RWPE2 (cell line): ENCODE data around the gene PRAMEF11.
"Not testable (repeated sequence)": the region's sequence is repeated elsewhere in the genome, so short reads cannot be mapped to it uniquely, and the experiment has no call there.

ENCODE experiments used
- ATAC-seq: fragments of 200-7000 bp; cut with Tn5 transposase; 3 replicates; pipeline ENCODE4 v1.9.1; 2021; ENCODE audit warnings: low read depth
- DNase-seq: peaks from one replicate; pipeline ENCODE4 v3.0.0-alpha.2; 2020; ENCODE audit warnings: low spot score
- H3K27ac ChIP-seq: fragments of 450-650 bp; 2 replicates; pipeline ENCODE4 v1.5.1; 2017; ENCODE audit warnings: mild to moderate bottlenecking; ENCODE audit not compliant: poor library complexity, severe bottlenecking
- H3K27me3 ChIP-seq: fragments of 250-450 bp; sonication (Bioruptor Pico); 2 replicates; pipeline ENCODE4 v1.5.1; 2021; ENCODE audit warnings: mild to moderate bottlenecking, moderate library complexity; ENCODE audit not compliant: insufficient read depth, poor library complexity, severe bottlenecking
- H3K36me3 ChIP-seq: fragments of 250-450 bp; sonication (Bioruptor Pico); 2 replicates; pipeline ENCODE4 v1.5.1; 2020; ENCODE audit warnings: low read depth, mild to moderate bottlenecking, moderate library complexity
- H3K4me1 ChIP-seq: fragments of 250-450 bp; sonication (Bioruptor Pico); 2 replicates; pipeline ENCODE4 v1.5.1; 2021; ENCODE audit warnings: mild to moderate bottlenecking, moderate library complexity; ENCODE audit not compliant: insufficient read depth, poor library complexity, severe bottlenecking
- H3K4me3 ChIP-seq: fragments of 250-450 bp; sonication (Bioruptor Pico); 2 replicates; pipeline ENCODE4 v1.5.1; 2021; ENCODE audit warnings: mild to moderate bottlenecking, moderate library complexity; ENCODE audit not compliant: severe bottlenecking
- H3K9me3 ChIP-seq: fragments of 250-450 bp; sonication (Bioruptor Pico); 2 replicates; pipeline ENCODE4 v1.5.1; 2021; ENCODE audit warnings: mild to moderate bottlenecking, moderate library complexity; ENCODE audit not compliant: severe bottlenecking
- TF ChIP-seq, protein P1 (sequence below): fragments of 450-650 bp; IDR thresholded peaks from one replicate; pipeline ENCODE4 v1.5.1; 2017; ENCODE audit warnings: mild to moderate bottlenecking, moderate library complexity; ENCODE audit not compliant: poor library complexity, severe bottlenecking

Gene PRAMEF11

DNA sequence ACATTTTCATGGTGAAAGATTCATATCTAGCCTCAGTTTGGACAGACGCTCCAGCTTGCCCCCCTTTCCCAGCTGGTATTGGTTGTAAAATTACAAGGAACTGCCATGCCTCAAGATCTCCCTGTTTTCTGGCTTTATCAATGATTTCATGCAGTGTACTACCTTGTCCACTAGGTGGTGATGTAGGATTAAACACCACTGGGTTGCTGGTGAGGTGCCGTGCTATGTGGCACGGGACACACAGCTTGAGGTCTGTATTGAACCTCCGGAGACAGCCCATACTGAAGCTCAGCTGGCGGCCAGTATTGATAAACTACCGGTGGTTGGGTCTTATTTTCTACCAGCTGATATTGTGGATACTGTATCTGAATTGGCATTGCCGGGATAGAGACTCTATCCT lies 47.4 kb downstream of the PRAMEF11 start:
- not testable (repeated sequence) for H3K9me3 ChIP-seq, H3K4me3 ChIP-seq, H3K36me3 ChIP-seq, DNase-seq, H3K4me1 ChIP-seq, H3K27me3 ChIP-seq, ATAC-seq, H3K27ac ChIP-seq
- TF ChIP-seq, protein P1, sequence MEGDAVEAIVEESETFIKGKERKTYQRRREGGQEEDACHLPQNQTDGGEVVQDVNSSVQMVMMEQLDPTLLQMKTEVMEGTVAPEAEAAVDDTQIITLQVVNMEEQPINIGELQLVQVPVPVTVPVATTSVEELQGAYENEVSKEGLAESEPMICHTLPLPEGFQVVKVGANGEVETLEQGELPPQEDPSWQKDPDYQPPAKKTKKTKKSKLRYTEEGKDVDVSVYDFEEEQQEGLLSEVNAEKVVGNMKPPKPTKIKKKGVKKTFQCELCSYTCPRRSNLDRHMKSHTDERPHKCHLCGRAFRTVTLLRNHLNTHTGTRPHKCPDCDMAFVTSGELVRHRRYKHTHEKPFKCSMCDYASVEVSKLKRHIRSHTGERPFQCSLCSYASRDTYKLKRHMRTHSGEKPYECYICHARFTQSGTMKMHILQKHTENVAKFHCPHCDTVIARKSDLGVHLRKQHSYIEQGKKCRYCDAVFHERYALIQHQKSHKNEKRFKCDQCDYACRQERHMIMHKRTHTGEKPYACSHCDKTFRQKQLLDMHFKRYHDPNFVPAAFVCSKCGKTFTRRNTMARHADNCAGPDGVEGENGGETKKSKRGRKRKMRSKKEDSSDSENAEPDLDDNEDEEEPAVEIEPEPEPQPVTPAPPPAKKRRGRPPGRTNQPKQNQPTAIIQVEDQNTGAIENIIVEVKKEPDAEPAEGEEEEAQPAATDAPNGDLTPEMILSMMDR: peak; percentile 34

DNA sequence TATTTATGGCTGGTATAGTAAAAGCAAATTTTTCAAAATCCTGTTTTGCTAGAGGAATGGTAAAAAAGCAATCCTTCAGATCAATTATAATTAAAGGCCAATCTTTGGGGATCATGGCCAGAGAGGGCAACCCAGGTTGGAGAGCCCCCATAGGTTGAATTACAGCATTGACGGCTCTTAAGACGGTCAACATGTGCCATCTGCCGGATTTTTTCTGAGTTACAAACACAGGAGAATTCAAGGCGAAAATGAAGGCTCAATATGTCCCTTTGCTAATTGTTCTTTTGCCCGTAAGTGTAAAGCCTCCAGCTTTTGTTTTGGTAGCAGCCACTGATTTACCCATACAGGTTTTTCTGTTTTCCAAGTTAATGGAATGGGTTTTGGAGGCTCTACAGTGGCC lies 49.7 kb downstream of the PRAMEF11 start:
- not testable (repeated sequence) for DNase-seq, H3K4me1 ChIP-seq, H3K36me3 ChIP-seq, H3K27me3 ChIP-seq, H3K27ac ChIP-seq, H3K9me3 ChIP-seq, ATAC-seq, H3K4me3 ChIP-seq

DNA sequence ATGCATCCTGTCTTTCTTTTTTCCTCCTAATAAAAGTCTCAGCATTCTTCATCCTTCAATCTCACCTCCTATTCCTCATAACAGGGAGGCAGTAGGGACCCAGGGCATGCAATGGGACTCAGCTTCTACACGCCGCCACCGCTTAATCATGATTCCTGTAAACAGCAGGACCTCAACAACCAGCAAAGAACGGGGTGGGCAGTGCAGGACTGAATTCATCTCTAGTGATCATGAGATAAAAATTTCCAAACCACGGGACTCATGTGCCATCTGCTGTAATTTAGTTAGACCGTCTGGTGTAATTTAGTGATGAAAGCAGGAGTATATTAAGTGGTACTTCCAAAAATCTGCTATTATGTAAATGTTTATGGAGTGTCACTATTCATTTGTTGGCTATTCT lies 52.3 kb downstream of the PRAMEF11 start:
- no peak overlapping the region for H3K27ac ChIP-seq
- H3K36me3 ChIP-seq: no peaks in the 10 kb centered on the region
- H3K27me3 ChIP-seq: no peaks in the 10 kb centered on the region
- TF ChIP-seq, protein P1: no peak
- ATAC-seq (no peak), DNase-seq (no peak)
- H3K9me3 ChIP-seq: no peaks in the 10 kb centered on the region
- H3K4me3 ChIP-seq: no peak overlapping the region
- H3K4me1 ChIP-seq: no peaks in the 10 kb centered on the region

DNA sequence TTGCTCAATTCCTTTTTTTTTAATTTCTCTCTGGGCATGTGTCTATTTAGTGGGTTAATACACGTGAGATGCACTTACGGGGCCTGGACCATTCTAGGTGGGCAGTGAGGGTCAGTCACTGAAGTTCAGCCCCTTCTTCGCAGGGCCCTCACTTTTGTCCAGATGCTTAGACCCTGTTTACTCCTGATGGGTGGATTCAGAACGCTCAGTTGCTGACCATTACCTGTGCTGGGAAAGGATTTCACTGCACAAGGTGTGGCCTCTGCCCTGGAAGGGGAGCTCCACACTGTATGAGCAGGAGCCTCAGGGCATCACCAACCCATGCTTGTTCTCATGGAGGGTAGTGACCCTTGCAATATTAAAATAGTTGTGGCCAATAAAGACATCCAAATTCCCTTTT lies 53.1 kb downstream of the PRAMEF11 start:
- Histone ChIP-seq H3K36me3 (no peaks in the 10 kb centered on the region), H3K4me3 (no peak overlapping the region), H3K4me1 (no peaks in the 10 kb centered on the region), H3K9me3 (peaks cover 2% of the 10 kb centered on the region), H3K27me3 (no peaks in the 10 kb centered on the region), H3K27ac (no peak overlapping the region)
- ATAC-seq (no peak), DNase-seq (no peak)
- TF ChIP-seq, protein P1: no peak

DNA sequence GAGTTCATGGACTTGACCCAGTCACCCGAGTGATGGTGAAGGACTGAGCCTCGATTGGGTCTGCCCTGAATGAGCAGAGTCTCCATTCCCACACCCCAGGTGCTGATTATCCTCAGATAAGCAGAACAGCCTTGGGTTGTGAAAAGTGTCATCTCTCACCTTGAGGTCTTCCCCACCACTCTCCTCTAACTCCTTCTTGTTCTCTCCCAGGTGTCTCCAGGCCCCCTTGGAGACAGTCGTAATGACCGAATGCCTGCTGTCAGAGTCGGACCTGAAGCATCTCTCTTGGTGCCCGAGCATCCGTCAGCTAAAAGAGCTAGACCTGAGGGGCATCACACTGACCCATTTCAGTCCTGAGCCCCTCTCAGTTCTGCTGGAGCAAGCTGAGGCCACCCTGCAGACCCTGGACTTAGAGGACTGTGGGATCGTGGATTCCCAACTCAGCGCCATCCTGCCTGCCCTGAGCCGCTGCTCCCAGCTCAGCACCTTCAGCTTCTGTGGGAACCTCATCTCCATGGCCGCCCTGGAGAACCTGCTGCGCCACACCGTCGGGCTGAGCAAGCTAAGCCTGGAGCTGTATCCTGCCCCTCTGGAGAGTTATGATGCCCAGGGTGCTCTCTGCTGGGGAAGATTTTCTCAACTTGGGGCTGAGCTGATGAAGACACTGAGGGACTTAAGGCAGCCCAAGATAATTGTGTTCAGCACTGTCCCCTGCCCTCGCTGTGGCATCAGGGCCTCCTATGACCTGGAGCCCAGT lies 54.2 kb downstream of the PRAMEF11 start:
- no peak overlapping the region for H3K27ac ChIP-seq
- no peaks in the 10 kb centered on the region for H3K27me3 ChIP-seq
- H3K9me3 ChIP-seq: peaks cover 2% of the 10 kb centered on the region
- no peak overlapping the region for H3K4me3 ChIP-seq
- H3K4me1 ChIP-seq: no peaks in the 10 kb centered on the region
- TF ChIP-seq, protein P1: no peak
- DNase-seq (no peak), ATAC-seq (no peak)
- no peaks in the 10 kb centered on the region for H3K36me3 ChIP-seq
